IMR-90 (cell line): ENCODE data around the gene TFAM.

Experiments used
- BHLHE40 ChIP-seq: fragments of 150-350 bp; IDR thresholded peaks from 2 replicates; pipeline ENCODE4 v1.6.1; 2016; ENCODE audit warnings: mild to moderate bottlenecking, low read depth, low read length
- CEBPB ChIP-seq: IDR thresholded peaks from 2 replicates; pipeline ENCODE4 v1.6.1; 2012; ENCODE audit warnings: low read depth, low read length, improper control_type of control experiment
- CHD1 ChIP-seq: IDR thresholded peaks from 2 replicates; pipeline ENCODE4 v1.6.1; 2012; ENCODE audit warnings: low read depth, low read length, improper control_type of control experiment
- MAFK ChIP-seq: IDR thresholded peaks from 2 replicates; pipeline ENCODE4 v1.6.1; 2012; ENCODE audit warnings: low read depth, low read length, improper control_type of control experiment
- NFE2L2 ChIP-seq: fragments of 150-350 bp; IDR thresholded peaks from 2 replicates; pipeline ENCODE4 v1.6.1; 2016; ENCODE audit warnings: low read depth, mild to moderate bottlenecking, low read length
- POLR2A ChIP-seq: IDR thresholded peaks from 2 replicates; pipeline ENCODE4 v1.6.1; 2012; ENCODE audit warnings: mild to moderate bottlenecking, low read depth, low read length
- RAD21 ChIP-seq: IDR thresholded peaks from 2 replicates; pipeline ENCODE4 v1.6.1; 2012; ENCODE audit warnings: low read length, improper control_type of control experiment
- RFX5 ChIP-seq: IDR thresholded peaks from 2 replicates; pipeline ENCODE4 v1.8.0; 2012; ENCODE audit warnings: low read depth, mild to moderate bottlenecking, low read length, moderate library complexity
- SMC3 ChIP-seq: fragments of 150-350 bp; IDR thresholded peaks from 2 replicates; pipeline ENCODE4 v1.6.1; 2016; ENCODE audit warnings: low read depth, mild to moderate bottlenecking, antibody characterized with exemption, low read length, moderate library complexity
- TF ChIP-seq, protein P1 (sequence below): fragments of 150-350 bp; IDR thresholded peaks from 2 replicates; pipeline ENCODE4 v1.6.1; 2017; ENCODE audit warnings: mild to moderate bottlenecking, antibody characterized with exemption, low read length, low read depth
- TF ChIP-seq, protein P2 (sequence below): conservative IDR thresholded peaks from 2 replicates; pipeline ENCODE4 v1.5.1; 2012; ENCODE audit warnings: mild to moderate bottlenecking, low read depth, low read length, improper control_type of control experiment

DNA sequence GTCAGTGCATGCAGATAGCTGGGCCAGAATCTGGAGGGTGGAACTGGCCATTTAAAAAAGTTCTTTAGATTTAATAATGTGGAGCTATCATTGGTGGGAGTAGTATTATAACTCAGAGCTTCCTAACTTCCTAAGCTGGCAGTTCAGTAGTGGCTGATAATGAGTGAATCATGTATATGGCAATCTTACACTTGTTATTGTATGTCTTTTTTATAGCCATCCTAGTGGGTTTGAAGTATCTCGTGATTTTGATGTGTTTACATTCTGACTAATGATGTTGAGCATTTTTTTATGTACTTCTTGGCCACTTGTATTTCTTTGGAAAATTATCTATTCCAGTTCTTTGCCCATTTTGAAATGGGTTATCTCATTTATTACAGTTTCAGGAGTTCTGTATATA, 15.4 kb downstream of the TFAM start:
- TF ChIP-seq, protein P1, sequence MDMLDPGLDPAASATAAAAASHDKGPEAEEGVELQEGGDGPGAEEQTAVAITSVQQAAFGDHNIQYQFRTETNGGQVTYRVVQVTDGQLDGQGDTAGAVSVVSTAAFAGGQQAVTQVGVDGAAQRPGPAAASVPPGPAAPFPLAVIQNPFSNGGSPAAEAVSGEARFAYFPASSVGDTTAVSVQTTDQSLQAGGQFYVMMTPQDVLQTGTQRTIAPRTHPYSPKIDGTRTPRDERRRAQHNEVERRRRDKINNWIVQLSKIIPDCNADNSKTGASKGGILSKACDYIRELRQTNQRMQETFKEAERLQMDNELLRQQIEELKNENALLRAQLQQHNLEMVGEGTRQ: no peak
- TF ChIP-seq, protein P2, sequence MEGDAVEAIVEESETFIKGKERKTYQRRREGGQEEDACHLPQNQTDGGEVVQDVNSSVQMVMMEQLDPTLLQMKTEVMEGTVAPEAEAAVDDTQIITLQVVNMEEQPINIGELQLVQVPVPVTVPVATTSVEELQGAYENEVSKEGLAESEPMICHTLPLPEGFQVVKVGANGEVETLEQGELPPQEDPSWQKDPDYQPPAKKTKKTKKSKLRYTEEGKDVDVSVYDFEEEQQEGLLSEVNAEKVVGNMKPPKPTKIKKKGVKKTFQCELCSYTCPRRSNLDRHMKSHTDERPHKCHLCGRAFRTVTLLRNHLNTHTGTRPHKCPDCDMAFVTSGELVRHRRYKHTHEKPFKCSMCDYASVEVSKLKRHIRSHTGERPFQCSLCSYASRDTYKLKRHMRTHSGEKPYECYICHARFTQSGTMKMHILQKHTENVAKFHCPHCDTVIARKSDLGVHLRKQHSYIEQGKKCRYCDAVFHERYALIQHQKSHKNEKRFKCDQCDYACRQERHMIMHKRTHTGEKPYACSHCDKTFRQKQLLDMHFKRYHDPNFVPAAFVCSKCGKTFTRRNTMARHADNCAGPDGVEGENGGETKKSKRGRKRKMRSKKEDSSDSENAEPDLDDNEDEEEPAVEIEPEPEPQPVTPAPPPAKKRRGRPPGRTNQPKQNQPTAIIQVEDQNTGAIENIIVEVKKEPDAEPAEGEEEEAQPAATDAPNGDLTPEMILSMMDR: no peak
- no peak for TF ChIP-seq POLR2A
- no peak for TF ChIP-seq MAFK
- TF ChIP-seq NFE2L2: no peak
- TF ChIP-seq RFX5: no peak
- TF ChIP-seq CHD1: no peak
- no peak for TF ChIP-seq CEBPB
- TF ChIP-seq SMC3: no peak
- peak; percentile 36; the same call in 1 of the 2 replicates for TF ChIP-seq BHLHE40
- TF ChIP-seq RAD21: no peak
